Fibroblast of mammary gland (primary cell): ENCODE results near the gene RAD17.
"Not testable (repeated sequence)": the region's sequence is repeated elsewhere in the genome, so short reads cannot be mapped to it uniquely, and the experiment has no call there.

Experiments used
- DNase-seq: peaks from one replicate; pipeline ENCODE4 v3.0.0-alpha.2; 2010; ENCODE audit warnings: low read depth
- H3K4me3 ChIP-seq: 2 replicates; pipeline ENCODE4 v1.5.1; 2011; ENCODE audit warnings: low read depth, mild to moderate bottlenecking, low read length, moderate library complexity; ENCODE audit not compliant: control insufficient read depth
- CTCF ChIP-seq: conservative IDR thresholded peaks from 2 replicates; pipeline ENCODE4 v1.5.1; 2011; ENCODE audit warnings: low read depth, low read length, inconsistent platforms; ENCODE audit not compliant: control insufficient read depth, insufficient read depth

The RAD17 gene

GRCh38 chr5:69418554-69418953, 48.9 kb downstream of the RAD17 start:
- TF ChIP-seq CTCF, result no peak
- H3K4me3 ChIP-seq, result no peak overlapping the region
- DNase-seq, result no peak

GRCh38 chr5:69431424-69432303, 62.0 kb downstream of the RAD17 start:
- TF ChIP-seq CTCF, result no peak
- no peak for DNase-seq
- no peak overlapping the region for H3K4me3 ChIP-seq

GRCh38 chr5:69432412-69433206, 63.0 kb downstream of the RAD17 start:
- H3K4me3 ChIP-seq, result no peak overlapping the region
- TF ChIP-seq CTCF, result no peak
- no peak for DNase-seq

- peak; percentile 27 for DNase-seq
- not testable (repeated sequence) for H3K4me3 ChIP-seq
These were observed 65.8 kb downstream of the RAD17 start for GRCh38 chr5:69435276-69435884.

GRCh38 chr5:69444127-69444754, 74.6 kb downstream of the RAD17 start:
- H3K4me3 ChIP-seq, result no peak overlapping the region
- no peak for TF ChIP-seq CTCF
- no peak for DNase-seq

- no peak for DNase-seq
- H3K4me3 ChIP-seq, result no peak overlapping the region
- no peak for TF ChIP-seq CTCF
These were observed 79.9 kb downstream of the RAD17 start for GRCh38 chr5:69449511-69449910.
